HEK293T (cell line): ENCODE results near the gene CMTM5.
A peak's percentile ranks its signal among the peaks of the same experiment; 100 is the strongest.

ENCODE experiments used
- CTCF ChIA-PET: fragments of 350-600 bp; formaldehyde crosslinking; extraction: SDS; loops from one replicate; lab custom pipeline; 2021; ENCODE audit warnings: antibody characterized with exemption, inconsistent platforms; lab: Yijun Ruan, JAX
- POLR2A ChIA-PET: fragments of 350-600 bp; formaldehyde crosslinking; extraction: SDS; loops from one replicate; lab custom pipeline; 2020; ENCODE audit warnings: antibody characterized with exemption, inconsistent platforms; lab: Yijun Ruan, JAX
- DNase-seq: peaks from one replicate; pipeline ENCODE4 v3.0.0; 2012; ENCODE audit warnings: mixed read lengths; ENCODE audit errors: extremely low spot score
- ARNT ChIP-seq: fragments of 450-650 bp; IDR thresholded peaks from 2 replicates; pipeline ENCODE4 v1.6.1; 2017; ENCODE audit warnings: mild to moderate bottlenecking
- BHLHE40 ChIP-seq: fragments of 450-650 bp; IDR thresholded peaks from 2 replicates; pipeline ENCODE4 v1.6.1; 2016; ENCODE audit warnings: mild to moderate bottlenecking, moderate library complexity, borderline replicate concordance
- CTBP1 ChIP-seq: fragments of 450-650 bp; IDR thresholded peaks from 2 replicates; pipeline ENCODE4 v1.6.1; 2016; ENCODE audit warnings: borderline replicate concordance
- ELF4 ChIP-seq: fragments of 450-650 bp; IDR thresholded peaks from 2 replicates; pipeline ENCODE4 v1.6.1; 2017; ENCODE audit warnings: antibody characterized with exemption
- FOXA1 ChIP-seq: fragments of 450-650 bp; IDR thresholded peaks from 2 replicates; pipeline ENCODE4 v1.6.1; 2016; ENCODE audit warnings: mild to moderate bottlenecking
- FOXK2 ChIP-seq: fragments of 450-650 bp; IDR thresholded peaks from 2 replicates; pipeline ENCODE4 v1.6.1; 2016; ENCODE audit warnings: mild to moderate bottlenecking
- FOXM1 ChIP-seq: fragments of 450-650 bp; IDR thresholded peaks from 2 replicates; pipeline ENCODE4 v1.6.1; 2017; ENCODE audit warnings: mild to moderate bottlenecking, borderline replicate concordance
- HDGF ChIP-seq: fragments of 450-650 bp; IDR thresholded peaks from 2 replicates; pipeline ENCODE4 v1.6.1; 2017; ENCODE audit warnings: antibody characterized with exemption, borderline replicate concordance
- L3MBTL2 ChIP-seq: fragments of 450-650 bp; conservative IDR thresholded peaks from 2 replicates; pipeline ENCODE4 v1.6.1; 2016; ENCODE audit warnings: mild to moderate bottlenecking
- LEF1 ChIP-seq: fragments of 450-650 bp; IDR thresholded peaks from 2 replicates; pipeline ENCODE4 v1.6.1; 2017; ENCODE audit warnings: mild to moderate bottlenecking, borderline replicate concordance
- NFRKB ChIP-seq: fragments of 450-650 bp; IDR thresholded peaks from 2 replicates; pipeline ENCODE4 v1.6.1; 2016; ENCODE audit warnings: mild to moderate bottlenecking, moderate library complexity
- PKNOX1 ChIP-seq: fragments of 450-650 bp; IDR thresholded peaks from 2 replicates; pipeline ENCODE4 v1.6.1; 2016
- SP1 ChIP-seq: fragments of 450-650 bp; IDR thresholded peaks from 2 replicates; pipeline ENCODE4 v1.6.1; 2017
- SUZ12 ChIP-seq: fragments of 450-650 bp; IDR thresholded peaks from 2 replicates; pipeline ENCODE4 v1.6.1; 2016; ENCODE audit warnings: mild to moderate bottlenecking
- TARDBP ChIP-seq: fragments of 450-650 bp; IDR thresholded peaks from 2 replicates; pipeline ENCODE4 v1.6.1; 2016
- ZNF384 ChIP-seq: fragments of 450-650 bp; IDR thresholded peaks from 2 replicates; pipeline ENCODE4 v1.6.1; 2016

CMTM5 gene

GRCh38 chr14:23375527-23376251, 1.2 kb upstream of the CMTM5 start:
- CTCF ChIA-PET = interaction anchor here (0.7 to 1.1 kb wide), 2 partner anchors 15 to 46 kb away, joined by 3 to 4 read pairs; no protein-coding TSS in a partner anchor
- POLR2A ChIA-PET = interaction anchor here (2.4 kb wide), 1 partner anchor 54 kb away, joined by 8 read pairs; the partner anchor contains the start of gene PABPN1
- DNase-seq = no peak
- no peak for TF ChIP-seq NFRKB

GRCh38 chr14:23377198-23377550, 328 bp downstream of the CMTM5 start:
- DNase-seq = no peak
- CTCF ChIA-PET = no interaction called here
- TF ChIP-seq BHLHE40 (no peak), HDGF (no peak), NFRKB (no peak), SP1 (no peak), PKNOX1 (no peak)
- POLR2A ChIA-PET = interaction anchor here (2.4 kb wide), 1 partner anchor 56 kb away, joined by 8 read pairs; the partner anchor contains the start of gene PABPN1

GRCh38 chr14:23377573-23378563, 1.0 kb downstream of the CMTM5 start:
- DNase-seq = no peak
- POLR2A ChIA-PET = interaction anchor here (0.5 to 2.4 kb wide), 2 partner anchors 56 to 99 kb away, joined by 3 to 8 read pairs; partner anchors contain the start of gene PABPN1
- CTCF ChIA-PET = no interaction called here
- TF ChIP-seq ARNT (no peak), FOXK2 (no peak), NFRKB (no peak), CTBP1 (no peak), ELF4 (no peak)

- CTCF ChIA-PET = interaction anchor here (2.0 to 2.1 kb wide), 2 partner anchors 10 to 26 kb away, joined by 8 to 18 read pairs; partner anchors contain the start of gene SLC22A17
- no peak for DNase-seq
- TF ChIP-seq PKNOX1 (no peak), TARDBP (no peak)
- POLR2A ChIA-PET = interaction anchor here (0.5 kb wide), 1 partner anchor 100 kb away, joined by 3 read pairs; no protein-coding TSS in a partner anchor
These were observed 1.9 kb downstream of the CMTM5 start for GRCh38 chr14:23378612-23379220.

GRCh38 chr14:23379366-23380196, 2.7 kb downstream of the CMTM5 start:
- no peak for TF ChIP-seq FOXA1
- no peak for TF ChIP-seq PKNOX1
- TF ChIP-seq LEF1 = no peak
- TF ChIP-seq HDGF = no peak
- no peak for TF ChIP-seq CTBP1
- no peak for TF ChIP-seq FOXM1
- TF ChIP-seq L3MBTL2 = no peak
- TF ChIP-seq SUZ12 = no peak
- TF ChIP-seq NFRKB = no peak
- no peak for TF ChIP-seq SP1
- no peak for TF ChIP-seq FOXK2
- no peak for TF ChIP-seq BHLHE40
- TF ChIP-seq TARDBP = no peak
- TF ChIP-seq ELF4 = no peak
- TF ChIP-seq ZNF384 = no peak
- no peak for TF ChIP-seq ARNT
- CTCF ChIA-PET = interaction anchor here (0.6 to 2.1 kb wide), 18 partner anchors 8 to 936 kb away, joined by 3 to 24 read pairs (median 6); partner anchors contain the start of genes PABPN1 and SLC22A17
- POLR2A ChIA-PET = interaction anchor here (0.5 to 1.6 kb wide), 8 partner anchors 53 to 285 kb away, joined by 3 to 10 read pairs (median 4); partner anchors contain the start of genes ACIN1, C14orf119, HOMEZ and PABPN1
- peak; percentile 80 for DNase-seq
